Thymus (tissue), 14 donors: Measurements from ENCODE around the gene LRRC8B. TPM values are rescaled to one million over a fixed set of nuclear protein-coding genes. Genes with fewer than 3 reads are reported as not detected.

Experiments
- DNase-seq, 9 donors: peaks; one replicate each; pipeline ENCODE4 v3.0.0-alpha.2; 2013; ENCODE audit warnings: low spot score in 9 of 9, low read depth in 6 of 9, missing footprints in 1 of 9
- H3K27ac ChIP-seq, 2 donors: one replicate each; pipeline ENCODE4 v1.5.1; 2013; ENCODE audit warnings: control low read depth in 1 of 2, low read depth in 1 of 2, low read length in 1 of 2, mild to moderate bottlenecking in 1 of 2, moderate library complexity in 1 of 2
- H3K27me3 ChIP-seq, 2 donors: one replicate each; pipeline ENCODE4 v1.5.1; 2013; ENCODE audit warnings: low read length in 1 of 2; ENCODE audit not compliant: control insufficient read depth in 2 of 2, insufficient read depth in 1 of 2
- H3K36me3 ChIP-seq, 2 donors: one replicate each; pipeline ENCODE4 v1.5.1; 2013; ENCODE audit warnings: low read length in 1 of 2, mild to moderate bottlenecking in 1 of 2, moderate library complexity in 1 of 2; ENCODE audit not compliant: control insufficient read depth in 2 of 2, insufficient read depth in 2 of 2
- H3K4me1 ChIP-seq, 2 donors: one replicate each; pipeline ENCODE4 v1.5.1; 2013; ENCODE audit warnings: low read length in 2 of 2; ENCODE audit not compliant: control insufficient read depth in 2 of 2, insufficient read depth in 2 of 2
- H3K4me3 ChIP-seq, 2 donors: one replicate each; pipeline ENCODE4 v1.5.1; 2013; ENCODE audit warnings: low read length in 2 of 2, control low read depth in 1 of 2, mild to moderate bottlenecking in 1 of 2
- H3K9me3 ChIP-seq, 2 donors: one replicate each; pipeline ENCODE4 v1.5.1; 2013; ENCODE audit warnings: low read length in 1 of 2, mild to moderate bottlenecking in 1 of 2; ENCODE audit not compliant: control insufficient read depth in 2 of 2, insufficient read depth in 1 of 2
- WGBS: extraction: QIAGEN DNeasy Blood & Tissue Kit; methylation state at CpG from one replicate; pipeline ENCODE4 v1.1.7; 2013; 5-methylcytosine and 5-hydroxymethylcytosine counted together
- long read RNA-seq, 10 donors: transcript quantifications; one replicate each; lab custom pipeline, GENCODE V29; 2026
- polyA plus RNA-seq: library from polyadenylated mRNA; stranded (reverse); fragments of 200-250 nt; gene quantifications from one replicate; pipeline ENCODE4 v1.2.3, GENCODE V29; 2013
- total RNA-seq: library from RNA; stranded (reverse); fragments of 120-200 nt; gene quantifications from one replicate; pipeline ENCODE4 v1.2.4, GENCODE V29; 2013
- donor health status: healthy.

Gene LRRC8B
- total RNA-seq (4.7 TPM), polyA plus RNA-seq (3.5 TPM)
- long read RNA-seq, donor 1 = 0 reads
- long read RNA-seq, donor 2, full-length matches to known transcripts = 3 of 3 reads
- long read RNA-seq, donor 2, partial matches to known transcripts = 0 of 3 reads
- long read RNA-seq, donor 2, other reads (novel, unspliced or antisense) = 0 of 3 reads
- long read RNA-seq, donor 3, full-length matches to known transcripts = 1 of 1 reads
- long read RNA-seq, donor 3, partial matches to known transcripts = 0 of 1 reads
- long read RNA-seq, donor 3, other reads (novel, unspliced or antisense) = 0 of 1 reads
- long read RNA-seq, donor 4 = 0 reads
- long read RNA-seq, donor 5, full-length matches to known transcripts = 2 of 2 reads
- long read RNA-seq, donor 5, partial matches to known transcripts = 0 of 2 reads
- long read RNA-seq, donor 5, other reads (novel, unspliced or antisense) = 0 of 2 reads
- long read RNA-seq, donor 6 = 0 reads
- long read RNA-seq, donor 7 = 0 reads
- long read RNA-seq, donor 8 = 0 reads
- long read RNA-seq, donor 9, full-length matches to known transcripts = 1 of 1 reads
- long read RNA-seq, donor 9, partial matches to known transcripts = 0 of 1 reads
- long read RNA-seq, donor 9, other reads (novel, unspliced or antisense) = 0 of 1 reads
- long read RNA-seq, donor 10, full-length matches to known transcripts = 1 of 1 reads
- long read RNA-seq, donor 10, partial matches to known transcripts = 0 of 1 reads
- long read RNA-seq, donor 10, other reads (novel, unspliced or antisense) = 0 of 1 reads

DNA sequence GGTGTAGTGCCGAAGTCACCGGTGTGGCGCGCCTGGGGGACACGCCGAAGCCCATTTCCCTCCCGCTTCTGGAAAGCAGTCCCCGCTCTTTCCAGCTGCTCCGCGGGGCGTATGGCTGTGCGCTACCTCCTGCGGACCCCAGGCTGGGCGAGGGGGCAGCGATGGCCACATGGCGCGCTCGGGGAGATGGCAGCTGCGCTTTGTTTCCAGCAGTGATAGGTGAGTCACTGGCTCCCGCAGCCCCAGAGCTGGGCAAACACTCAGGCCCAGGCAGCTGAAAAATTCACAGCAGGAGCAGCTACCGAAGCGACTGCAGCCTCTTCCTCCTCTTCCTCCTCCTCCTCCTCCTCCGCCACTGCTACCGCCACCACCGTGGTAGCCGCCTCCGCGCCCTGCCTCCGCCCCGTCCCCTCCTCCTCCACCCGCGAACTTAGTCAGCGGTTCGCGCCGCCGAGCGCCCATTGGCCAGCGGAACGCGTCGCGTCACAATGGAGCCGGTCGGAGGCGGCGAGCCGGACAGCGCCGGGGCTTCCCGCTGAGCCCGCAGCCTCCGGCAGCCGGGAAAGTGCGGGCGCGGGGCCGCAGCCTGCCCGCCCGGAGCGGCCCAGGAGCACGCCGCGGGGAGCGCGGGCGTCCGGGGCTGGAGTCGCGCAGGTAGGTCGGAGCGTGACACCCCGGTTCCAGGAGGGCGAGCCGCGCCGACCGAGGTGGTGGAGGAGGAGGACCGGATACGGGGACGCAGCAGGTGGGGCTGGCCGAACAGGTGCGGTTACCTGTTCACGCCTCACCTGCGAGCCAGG, at the start of gene LRRC8B:
Gene LRRC8B (plus strand): TSS at position 461 of the 800 bp plus-strand sequence. CDS start 57,822 bp downstream, outside the sequence.
- H3K4me3 ChIP-seq = peak within 1 kb of the TSS; percentile 68 to 75
- H3K27ac ChIP-seq = peak within 1 kb of the TSS; percentile 76 to 87
- H3K36me3 ChIP-seq = no peaks in the 10 kb centered on the region
- DNase-seq = peak in 7 of 9 donors; percentile 63 to 88 (median 73)
- peaks cover 3 to 14% of the 10 kb centered on the region in 2 donors for H3K4me1 ChIP-seq
- H3K9me3 ChIP-seq = peaks cover 0 to 4% of the 10 kb centered on the region in 2 donors
- no peaks in the 10 kb centered on the region for H3K27me3 ChIP-seq
- under 1% methylated on average over 85 of the region's 85 CpGs for whole genome bisulfite sequencing

DNA sequence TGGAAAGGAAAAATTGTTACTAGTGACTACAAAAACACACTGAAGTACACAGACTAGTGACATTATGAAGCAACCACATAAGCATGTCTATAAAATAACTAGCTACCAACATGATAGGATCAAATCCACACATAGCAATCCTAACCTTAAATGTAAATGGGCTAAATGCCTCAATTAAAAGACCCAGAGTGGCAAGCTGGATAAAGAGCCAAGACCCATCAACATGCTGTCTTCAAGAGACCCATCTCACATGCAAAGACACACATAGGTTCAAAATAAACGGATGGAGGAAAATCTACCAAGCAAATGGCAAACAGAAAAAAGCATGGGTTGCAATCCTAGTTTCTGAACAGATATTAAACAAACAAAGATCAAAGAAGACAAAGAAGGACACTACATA, 49.4 kb upstream of the LRRC8B start:
- H3K9me3 ChIP-seq = no peaks in the 10 kb centered on the region
- H3K27ac ChIP-seq = no peak overlapping the region
- no peaks in the 10 kb centered on the region for H3K36me3 ChIP-seq
- H3K4me3 ChIP-seq = no peak overlapping the region
- WGBS = 95% methylated on average over 1 of the region's 1 CpG
- DNase-seq = no peak
- H3K4me1 ChIP-seq = no peaks in the 10 kb centered on the region
- no peaks in the 10 kb centered on the region for H3K27me3 ChIP-seq

DNA sequence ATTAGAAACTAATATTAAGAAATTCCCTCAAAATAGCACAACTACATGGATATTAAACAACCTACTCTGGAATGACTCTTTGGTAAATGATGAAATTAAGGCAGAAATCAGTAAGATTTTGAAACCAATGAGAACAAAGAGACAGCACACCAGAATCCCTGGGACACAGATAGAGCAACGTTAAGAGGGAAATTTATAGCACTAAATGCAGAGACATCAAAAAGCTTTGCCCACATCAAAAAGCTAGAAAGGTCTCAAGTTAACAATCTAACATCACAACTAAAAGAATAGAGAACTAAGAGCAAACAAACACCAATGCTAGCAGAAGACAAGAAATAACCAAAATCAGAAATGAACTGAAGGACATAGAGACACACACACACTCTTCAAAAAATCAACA, 48.6 kb upstream of the LRRC8B start:
- Histone ChIP-seq H3K4me1 (no peaks in the 10 kb centered on the region), H3K36me3 (no peaks in the 10 kb centered on the region), H3K27me3 (no peaks in the 10 kb centered on the region), H3K9me3 (peaks cover 0 to 7% of the 10 kb centered on the region in 2 donors), H3K4me3 (no peak overlapping the region), H3K27ac (no peak overlapping the region)
- 5% methylated on average over 1 of the region's 1 CpG for whole genome bisulfite sequencing
- DNase-seq = peak in 1 of 9 donors; percentile 51

DNA sequence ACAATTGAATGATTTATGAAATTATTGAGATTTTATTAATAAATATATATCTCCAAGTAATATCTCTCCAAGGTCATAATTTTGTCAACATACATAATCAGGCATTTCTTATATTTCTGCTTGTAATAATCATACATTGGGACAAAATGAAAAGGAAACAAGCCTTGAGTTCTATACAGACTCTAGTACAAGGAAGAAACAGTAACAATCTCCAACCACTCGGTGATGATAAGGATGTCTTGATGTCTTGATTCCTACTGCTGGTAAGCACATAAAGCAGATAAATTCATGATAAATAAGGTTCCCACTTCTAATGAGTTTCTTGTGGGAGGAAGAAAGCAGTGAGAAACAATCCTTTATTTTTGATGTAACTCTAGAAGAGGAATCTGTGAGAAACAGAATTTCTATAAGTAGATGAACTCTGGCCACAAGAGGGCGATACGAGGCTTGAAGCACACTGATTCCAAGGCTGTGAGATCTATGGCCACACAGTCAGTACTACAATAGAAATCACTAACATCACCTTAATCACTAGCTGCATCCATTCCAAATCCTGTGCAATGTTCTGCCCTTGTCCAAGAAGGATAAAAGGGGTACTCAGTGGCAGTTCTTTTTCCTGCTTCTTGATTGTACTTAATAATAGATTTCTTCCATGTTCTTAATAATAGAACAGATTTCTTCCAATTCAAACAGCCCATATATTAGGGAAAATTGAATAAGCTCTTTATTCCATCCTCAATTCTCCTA, 41.4 kb upstream of the LRRC8B start:
- peaks cover 16% of the 10 kb centered on the region in 2 donors for H3K4me1 ChIP-seq
- no peak overlapping the region for H3K27ac ChIP-seq
- 29% methylated on average over 3 of the region's 3 CpGs for WGBS
- H3K36me3 ChIP-seq = no peaks in the 10 kb centered on the region
- H3K4me3 ChIP-seq = no peak overlapping the region
- DNase-seq = peak; percentile 52 to 91 (median 78)
- H3K27me3 ChIP-seq = no peaks in the 10 kb centered on the region
- peaks cover 0 to 7% of the 10 kb centered on the region in 2 donors for H3K9me3 ChIP-seq

DNA sequence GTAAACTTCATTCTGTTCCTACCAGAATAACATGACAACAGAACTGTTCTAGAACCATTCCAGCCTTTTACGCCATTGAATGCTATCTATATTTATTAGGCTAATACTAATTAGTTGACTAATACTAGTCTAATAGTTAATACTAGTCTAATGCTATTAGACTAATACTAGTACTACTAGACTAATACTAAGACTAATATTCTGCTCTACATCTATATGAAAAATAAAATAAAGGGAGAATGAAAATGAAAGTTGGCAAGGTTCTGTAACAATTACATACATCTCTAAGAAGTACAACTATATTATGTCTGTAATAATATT, 40.9 kb upstream of the LRRC8B start:
- H3K4me1 ChIP-seq = peaks cover 21% of the 10 kb centered on the region in 2 donors
- H3K4me3 ChIP-seq = no peak overlapping the region
- no peak overlapping the region for H3K27ac ChIP-seq
- no peak for DNase-seq
- no peaks in the 10 kb centered on the region for H3K36me3 ChIP-seq
- 99% methylated on average over 1 of the region's 1 CpG for WGBS
- peaks cover 0 to 7% of the 10 kb centered on the region in 2 donors for H3K9me3 ChIP-seq
- H3K27me3 ChIP-seq = no peaks in the 10 kb centered on the region

DNA sequence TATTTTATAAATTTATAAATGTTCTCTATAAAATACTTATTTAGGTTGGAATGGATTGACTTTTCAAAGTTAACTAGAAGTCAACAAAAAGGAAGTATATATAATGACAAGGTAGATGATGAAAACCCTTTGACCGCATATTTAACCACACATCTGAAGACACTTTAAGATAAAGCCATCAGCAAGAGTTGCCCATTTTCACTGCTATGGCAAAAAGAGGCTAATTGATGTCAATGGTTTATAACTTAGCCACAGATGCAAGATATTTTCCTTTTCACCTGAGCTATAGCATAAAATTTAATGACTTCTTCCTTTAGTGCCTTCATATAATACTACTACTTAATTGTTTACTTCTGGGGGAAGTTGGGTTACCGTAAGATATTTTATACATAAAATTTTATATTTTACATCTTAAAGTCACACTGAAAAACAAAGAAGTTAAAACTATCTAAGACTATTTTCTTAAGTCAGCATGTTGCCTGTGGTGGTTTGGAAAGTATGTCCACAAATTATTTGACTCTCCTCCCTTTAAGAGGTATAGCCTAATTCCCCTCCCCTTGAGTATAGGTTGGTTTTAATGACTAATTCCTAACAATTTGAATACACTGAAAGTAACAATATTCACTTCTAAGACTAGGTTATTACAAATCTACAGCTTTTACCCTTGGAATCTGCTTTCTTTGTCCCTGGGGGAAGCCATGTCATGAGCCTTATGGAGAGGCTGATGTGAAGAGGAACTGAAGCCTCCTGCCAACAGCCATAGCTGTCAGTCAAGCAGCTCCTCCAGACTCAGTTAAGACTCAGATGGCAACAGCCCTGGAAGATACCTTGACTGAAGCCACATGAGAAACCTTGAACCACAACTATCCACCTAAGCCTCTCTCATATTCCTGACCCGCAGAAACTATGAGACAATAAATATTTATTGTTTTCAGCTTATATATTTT, 40.3 kb upstream of the LRRC8B start:
- H3K36me3 ChIP-seq = no peaks in the 10 kb centered on the region
- H3K9me3 ChIP-seq = peaks cover 0 to 7% of the 10 kb centered on the region in 2 donors
- WGBS = 64% methylated on average over 3 of the region's 3 CpGs

DNA sequence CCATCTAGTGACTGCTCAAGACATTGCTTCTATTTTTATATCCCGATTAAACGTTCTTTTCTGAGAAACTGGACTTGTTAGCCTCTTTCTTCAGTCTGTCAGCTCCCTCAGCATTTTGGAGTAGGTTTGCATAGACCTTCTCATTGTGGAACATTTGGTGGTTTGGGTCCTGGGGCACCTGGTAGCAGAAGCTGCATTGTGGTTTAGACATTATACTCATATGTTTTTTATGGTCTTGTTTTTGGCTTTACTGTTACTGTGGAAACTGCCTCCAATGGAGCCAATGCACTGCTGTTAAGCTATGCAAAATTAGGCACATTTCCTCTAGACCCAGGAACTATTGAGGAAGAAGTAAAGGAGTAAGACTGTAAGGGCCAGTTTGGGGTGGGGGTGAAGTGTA, 36.7 kb upstream of the LRRC8B start:
- H3K27ac ChIP-seq = peak overlapping the region; percentile 52 to 64
- H3K4me3 ChIP-seq = peak overlapping the region in 1 of 2 donors; percentile 29
- DNase-seq = peak in 5 of 9 donors; percentile 34 to 81 (median 50)
- peaks cover 34 to 35% of the 10 kb centered on the region in 2 donors for H3K4me1 ChIP-seq
- peaks cover 0 to 9% of the 10 kb centered on the region in 2 donors for H3K9me3 ChIP-seq
- 30% methylated on average over 2 of the region's 2 CpGs for WGBS
- no peaks in the 10 kb centered on the region for H3K36me3 ChIP-seq
- no peaks in the 10 kb centered on the region for H3K27me3 ChIP-seq

More for the DNA sequence above, 40.3 kb upstream of the LRRC8B start:
- no peak overlapping the region for H3K4me3 ChIP-seq
- no peak overlapping the region for H3K27ac ChIP-seq
- DNase-seq = peak in 1 of 9 donors; percentile 31
- H3K27me3 ChIP-seq = no peaks in the 10 kb centered on the region
- peaks cover 27 to 28% of the 10 kb centered on the region in 2 donors for H3K4me1 ChIP-seq
